Suppressor macrophage (primary cell): ENCODE data around the gene MYO1B.

Source experiments
- DNase-seq, 4 experiments: peaks; one replicate each; pipeline ENCODE4 v3.0.0-alpha.2; 2020 to 2022

Gene MYO1B

DNA sequence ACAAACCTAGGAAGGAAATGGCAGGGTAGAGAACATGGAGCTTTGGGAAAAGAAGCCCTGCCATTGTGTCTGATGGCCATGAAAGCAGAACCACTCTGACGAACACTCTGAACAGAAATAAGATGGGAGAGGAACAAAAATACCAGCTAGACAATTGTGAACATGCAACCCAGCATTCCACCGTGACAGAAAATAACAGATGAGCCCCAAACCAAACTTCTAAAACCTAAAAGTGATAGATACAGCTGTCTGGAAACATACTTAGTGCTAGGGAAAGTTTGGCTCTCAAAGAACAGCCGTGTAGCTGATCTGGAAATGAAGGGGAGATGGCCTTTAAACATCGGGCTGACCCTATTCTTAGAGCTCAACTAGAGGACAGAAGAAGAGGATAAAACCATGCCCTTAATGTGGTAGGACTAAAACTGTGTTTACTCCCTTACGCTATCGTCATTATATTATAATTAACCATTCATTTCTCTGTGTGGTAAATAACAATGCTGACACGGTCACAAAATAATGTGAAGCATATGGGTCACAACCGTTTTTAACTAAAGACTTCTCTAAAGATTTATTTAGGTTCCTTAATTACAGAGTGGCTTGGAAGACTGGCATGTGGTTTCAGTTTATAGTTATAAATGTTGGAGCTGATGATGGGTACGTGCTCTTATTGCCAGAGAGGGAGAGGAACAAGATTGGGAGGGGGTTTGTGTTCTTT, 80.6 kb downstream of the MYO1B start:
- DNase-seq: no peak

- no peak for DNase-seq
Observed at GRCh38 chr2:191327484-191327883, 82.3 kb downstream of the MYO1B start.

- DNase-seq: no peak
Observed at GRCh38 chr2:191328150-191328809, 83.1 kb downstream of the MYO1B start.

DNA sequence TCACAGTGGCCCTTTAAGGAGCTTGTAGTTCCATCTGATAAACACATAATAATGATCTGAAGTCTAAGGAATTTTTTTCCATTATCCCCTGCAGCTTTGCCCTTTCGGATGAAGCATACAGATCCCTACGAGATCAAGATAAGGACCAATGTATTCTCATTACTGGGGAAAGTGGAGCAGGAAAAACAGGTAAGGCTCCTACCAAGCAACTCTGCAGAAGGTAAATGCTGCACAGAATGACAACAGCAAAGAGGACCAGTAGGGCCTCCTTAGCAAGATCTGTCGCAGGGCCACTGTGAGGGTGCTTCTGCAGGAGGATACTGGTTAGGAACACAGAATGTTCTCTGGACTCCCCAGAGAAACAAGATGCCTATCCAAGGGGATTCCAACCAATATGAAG, 84.6 kb downstream of the MYO1B start:
- no peak for DNase-seq

DNA sequence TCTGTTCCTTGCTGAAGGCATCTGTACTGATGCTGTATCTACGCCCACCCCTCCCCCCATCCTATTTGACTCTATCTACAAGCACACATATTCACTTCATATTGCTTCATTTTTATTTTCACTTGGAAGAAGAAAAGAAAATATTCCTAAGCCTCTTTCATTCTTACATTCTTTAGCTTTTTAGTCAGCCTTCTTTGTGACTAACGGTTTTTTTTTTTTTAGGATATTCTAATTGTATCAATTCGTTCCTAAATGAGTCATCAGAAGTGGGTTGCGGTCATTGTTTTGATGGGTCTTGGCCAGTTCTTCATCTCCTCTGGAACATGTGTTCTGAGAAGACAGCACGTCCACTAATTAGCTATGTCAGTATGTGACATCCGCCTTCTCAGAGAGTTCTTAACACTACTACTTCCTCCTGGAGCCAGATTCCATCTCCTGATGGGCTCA, 88.7 kb downstream of the MYO1B start:
- DNase-seq: no peak

GRCh38 chr2:191335875-191336464, 90.8 kb downstream of the MYO1B start:
- DNase-seq: no peak

DNA sequence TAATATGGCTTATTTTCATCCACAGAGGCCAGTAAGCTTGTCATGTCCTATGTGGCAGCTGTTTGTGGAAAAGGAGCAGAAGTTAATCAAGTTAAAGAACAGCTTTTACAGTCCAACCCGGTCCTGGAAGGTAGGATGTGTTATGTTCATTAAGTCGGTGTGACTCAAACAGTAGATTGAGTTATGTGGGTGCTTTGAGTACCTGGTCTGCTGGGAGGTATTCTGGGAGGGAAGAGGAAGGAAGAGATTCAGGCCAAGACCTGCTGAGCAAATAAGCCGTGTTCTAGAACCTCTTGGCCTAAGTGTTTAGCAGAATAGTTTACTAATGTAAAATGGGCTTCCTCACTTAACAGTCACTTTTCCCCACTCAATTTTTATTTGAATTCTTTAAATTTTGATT, 96.2 kb downstream of the MYO1B start:
- no peak for DNase-seq

DNA sequence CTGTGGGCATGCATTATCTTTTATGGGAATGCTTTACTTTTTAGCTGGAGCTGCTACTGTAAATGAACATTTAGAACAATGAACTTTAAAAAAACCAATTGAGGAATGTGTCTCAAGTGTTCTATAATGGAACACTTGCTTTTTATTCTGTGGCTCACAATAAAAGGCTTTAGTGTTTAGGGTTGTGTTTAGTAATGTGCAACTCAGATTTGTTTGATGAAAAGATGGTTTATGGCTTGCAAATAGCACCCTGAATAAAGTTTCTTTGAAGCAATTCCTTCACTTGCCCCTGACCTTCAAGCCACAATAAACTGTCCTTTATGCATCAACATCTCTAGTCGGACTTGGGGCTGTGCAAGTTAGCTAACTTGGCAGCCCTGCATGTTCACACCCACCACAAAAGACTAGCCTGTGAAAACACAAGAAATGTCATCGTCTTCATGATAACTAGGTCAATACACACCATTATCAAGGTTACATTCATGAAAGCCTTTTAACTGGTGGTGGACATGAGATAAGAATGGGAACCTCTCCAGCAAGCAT, 98.7 kb downstream of the MYO1B start:
- no peak for DNase-seq

DNA sequence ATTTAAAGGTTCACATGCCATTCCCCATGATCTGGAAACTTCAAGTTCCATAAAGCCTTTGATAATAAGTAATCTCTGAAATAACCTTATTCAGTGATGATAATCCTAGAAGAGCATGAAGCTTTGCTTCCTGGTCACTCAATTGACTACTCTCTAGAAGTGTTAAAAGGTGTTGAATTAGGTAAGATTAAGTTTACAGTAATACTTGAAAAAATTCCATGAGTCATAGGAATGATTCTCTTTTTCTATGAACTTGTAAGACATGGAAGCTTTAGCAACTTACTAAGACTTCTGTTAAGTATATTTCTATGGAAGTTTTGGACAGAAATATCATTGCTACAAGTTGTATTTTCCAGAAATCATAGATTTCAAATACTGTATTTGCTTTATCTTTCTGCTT, 100.6 kb downstream of the MYO1B start:
- DNase-seq: no peak

GRCh38 chr2:191347154-191347553, 102.0 kb downstream of the MYO1B start:
- no peak for DNase-seq

GRCh38 chr2:191347881-191348280, 102.7 kb downstream of the MYO1B start:
- no peak for DNase-seq

DNA sequence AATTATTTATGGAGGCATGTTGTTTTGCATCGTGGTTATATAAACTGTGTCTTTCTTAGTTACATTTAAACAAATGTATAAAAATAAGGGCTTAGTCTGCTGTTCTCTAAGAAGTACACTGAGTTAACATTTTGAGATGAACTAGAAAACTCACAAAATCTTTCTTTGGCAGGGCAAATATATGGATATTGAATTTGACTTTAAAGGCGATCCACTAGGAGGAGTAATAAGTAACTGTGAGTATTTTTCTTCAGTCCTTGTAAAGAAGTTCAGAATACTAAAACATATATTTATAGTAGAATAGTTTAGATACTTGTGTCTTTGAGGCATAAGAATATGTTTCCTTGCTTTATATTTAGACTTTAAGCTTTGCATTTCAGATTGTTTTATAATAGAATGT, 104.8 kb downstream of the MYO1B start:
- peak in 1 of 4 experiments; percentile 11 for DNase-seq

GRCh38 chr2:191350826-191351225, 105.6 kb downstream of the MYO1B start:
- DNase-seq: no peak

GRCh38 chr2:191351298-191351697, 106.1 kb downstream of the MYO1B start:
- DNase-seq: no peak

DNA sequence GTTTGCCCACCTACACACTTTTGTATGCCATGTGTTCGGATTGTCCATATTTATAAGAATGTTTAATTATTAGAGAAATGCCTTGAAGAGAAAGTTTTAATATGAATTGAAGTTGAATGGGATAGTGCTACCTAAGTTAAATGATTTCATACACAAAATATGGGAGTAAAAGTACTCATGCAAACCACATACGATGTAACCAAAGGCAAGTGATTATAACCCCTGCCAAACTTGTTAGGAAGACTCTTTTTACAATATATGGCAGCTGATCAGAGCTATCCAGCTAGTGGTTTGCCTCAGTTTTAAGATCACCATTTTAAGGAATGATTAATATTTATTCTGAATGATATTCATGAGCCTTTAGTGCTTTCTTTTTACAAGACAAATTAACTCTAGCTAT, 106.7 kb downstream of the MYO1B start:
- no peak for DNase-seq

- no peak for DNase-seq
Observed at GRCh38 chr2:191352536-191352935, 107.3 kb downstream of the MYO1B start.

DNA sequence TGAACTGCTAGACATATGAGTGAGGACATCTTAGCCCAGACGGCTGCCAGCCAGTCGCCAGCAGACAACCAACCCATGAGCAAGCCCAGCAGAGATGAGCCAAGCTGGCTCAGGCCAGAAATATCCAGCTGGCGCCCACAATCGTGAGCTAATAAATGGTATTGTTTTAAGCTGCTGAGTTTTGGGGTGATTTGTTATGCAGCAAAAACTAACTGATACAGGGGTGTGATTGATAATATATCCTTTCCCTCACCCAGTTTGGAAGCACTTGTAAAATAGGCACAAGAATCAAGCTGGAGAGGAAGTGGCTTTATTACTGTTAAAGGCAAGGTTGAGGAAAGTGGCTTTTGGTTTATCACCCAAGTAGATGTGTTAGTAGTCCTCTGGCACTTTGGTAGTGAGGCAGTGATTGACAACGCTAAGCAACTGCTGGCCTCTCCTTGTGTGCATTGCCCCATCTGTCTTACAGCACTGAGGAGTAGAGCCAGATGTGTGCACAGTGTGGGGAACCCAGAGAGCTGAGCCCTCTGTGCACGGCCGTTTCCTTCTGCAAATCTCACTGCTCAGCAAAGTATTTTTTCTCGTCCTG, 110.1 kb downstream of the MYO1B start:
- DNase-seq: no peak

DNA sequence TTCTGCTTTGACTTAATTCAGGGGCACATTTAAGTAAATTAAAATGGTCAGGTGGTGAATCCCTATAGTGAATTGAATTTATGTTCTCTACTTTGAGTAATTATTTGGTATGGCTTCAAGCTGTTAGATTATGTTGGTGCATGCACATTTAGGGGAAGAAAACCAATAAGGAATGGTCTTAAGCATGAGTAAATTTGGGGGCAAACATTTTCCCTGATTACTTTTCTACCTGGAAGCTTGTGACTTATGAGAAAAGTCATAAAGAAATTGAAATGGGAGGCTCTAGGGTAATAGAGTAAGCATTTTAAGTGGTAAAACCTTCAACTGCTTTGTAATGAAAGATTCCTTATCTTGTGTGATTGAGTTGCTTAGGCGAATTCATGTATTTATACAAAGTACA, 112.5 kb downstream of the MYO1B start:
- no peak for DNase-seq

DNA sequence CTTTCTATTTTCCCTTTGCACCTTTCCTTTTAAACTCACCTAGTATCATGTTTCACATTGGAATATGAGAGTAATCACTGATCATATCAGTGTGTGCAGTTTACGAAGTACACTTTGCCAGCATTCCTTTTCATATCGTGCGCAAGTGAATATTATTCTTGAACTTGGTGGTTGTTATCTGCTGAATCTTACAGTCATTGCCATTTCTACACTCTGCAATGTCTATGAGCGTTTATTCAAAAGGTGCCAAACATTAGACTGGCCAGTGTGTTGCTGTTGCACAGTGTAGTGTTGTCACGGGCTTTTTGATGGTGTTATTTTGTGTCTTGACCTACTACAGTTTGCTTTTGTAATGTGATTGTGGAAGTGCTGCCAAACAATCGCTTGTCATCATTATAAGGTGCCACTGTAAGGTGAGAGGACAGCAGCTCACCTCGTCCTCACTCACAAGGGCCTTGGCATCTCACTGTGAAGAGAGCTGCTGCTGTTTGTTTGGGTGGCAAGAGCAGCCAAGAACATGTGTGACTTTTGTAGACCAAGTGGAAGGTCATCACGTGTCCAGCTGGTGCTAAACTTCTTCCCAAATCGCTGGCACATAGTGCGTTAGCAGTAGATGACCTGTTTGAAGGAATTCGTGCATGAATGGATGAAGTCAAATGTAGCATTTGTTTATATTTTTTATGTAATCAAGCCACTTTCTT, 113.3 kb downstream of the MYO1B start:
- DNase-seq: no peak

GRCh38 chr2:191359133-191359532, 113.9 kb downstream of the MYO1B start:
- DNase-seq: no peak

- DNase-seq: no peak
Observed at GRCh38 chr2:191360918-191361317, 115.7 kb downstream of the MYO1B start.

DNA sequence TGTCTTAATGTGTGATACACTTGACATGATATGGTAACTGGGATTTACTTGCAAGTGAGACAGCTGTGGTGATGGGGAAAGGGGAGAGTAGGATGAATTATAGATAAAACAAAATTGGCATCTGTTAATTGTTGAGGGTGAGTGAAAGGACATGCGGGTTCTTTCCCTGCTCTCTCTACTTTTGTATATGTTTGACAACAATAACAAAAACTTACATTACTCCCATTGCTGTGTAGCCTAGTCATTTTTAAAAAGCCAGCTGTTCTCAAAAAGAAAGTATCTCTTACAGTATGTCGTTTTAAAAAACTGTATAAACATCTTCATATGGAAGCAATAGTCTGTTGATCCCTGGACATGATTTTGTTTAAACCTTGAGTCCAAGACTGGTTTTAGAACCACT, 117.6 kb downstream of the MYO1B start:
- DNase-seq: no peak

GRCh38 chr2:191363267-191363666, 118.1 kb downstream of the MYO1B start:
- DNase-seq: peak in 2 of 4 experiments; percentile 23 to 31
